Fibroblast of skin of back (primary cell): ENCODE data around the gene LYSMD3.

ENCODE experiments used
- DNase-seq: peaks from one replicate; pipeline ENCODE4 v3.0.0-alpha.2; 2013

LYSMD3 gene

GRCh38 chr5:90479611-90480385 is 49.6 kb downstream of the LYSMD3 start:
- DNase-seq: no peak

DNA sequence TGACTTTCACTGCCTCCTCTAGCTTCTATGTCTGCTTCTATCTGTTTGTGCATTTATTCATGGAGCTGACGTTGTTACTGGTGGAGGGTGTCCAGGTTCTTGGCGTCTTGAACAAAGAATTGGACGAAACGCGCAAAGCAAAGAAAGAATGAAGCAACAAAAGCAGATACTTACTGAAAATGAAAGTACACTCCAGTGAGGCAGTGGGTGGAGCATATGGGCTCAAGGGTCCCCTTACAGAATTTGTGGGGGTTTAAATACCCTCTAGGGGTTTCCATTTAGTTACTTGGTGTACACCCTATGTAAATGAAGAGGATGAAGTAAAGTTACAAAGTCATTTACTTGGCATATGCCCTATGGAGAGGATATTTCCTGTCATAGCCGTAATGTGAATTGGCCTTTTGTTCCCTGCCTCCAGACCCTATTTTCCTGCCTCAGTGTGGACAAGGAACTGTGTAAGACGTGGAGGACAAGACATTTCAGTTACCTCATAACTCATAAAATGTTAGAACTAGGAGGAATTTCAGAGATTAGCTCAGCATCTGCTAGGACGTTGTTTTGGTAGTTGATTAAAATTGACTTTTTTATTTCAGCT is 51.7 kb downstream of the LYSMD3 start:
- no peak for DNase-seq

DNA sequence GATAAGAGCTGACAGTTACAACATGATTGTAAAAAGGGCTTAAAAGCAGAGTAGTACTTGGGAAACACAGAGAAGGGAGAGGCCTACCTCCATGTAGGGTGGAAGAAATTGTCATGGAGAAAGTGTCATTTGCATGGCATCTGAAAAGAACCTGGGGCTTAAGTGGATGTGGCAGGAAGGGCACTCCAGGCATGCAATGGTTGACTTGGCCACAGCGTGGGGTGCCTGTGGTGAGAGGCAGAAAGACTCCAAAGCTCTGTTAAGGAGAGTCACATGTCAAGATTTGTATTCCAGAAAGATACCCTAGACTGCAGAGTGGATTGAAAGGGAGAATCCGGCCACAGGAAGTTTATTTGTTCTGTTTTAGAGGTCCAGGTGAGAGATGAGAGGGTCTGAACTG is 52.3 kb downstream of the LYSMD3 start:
- peak; percentile 4 for DNase-seq

DNA sequence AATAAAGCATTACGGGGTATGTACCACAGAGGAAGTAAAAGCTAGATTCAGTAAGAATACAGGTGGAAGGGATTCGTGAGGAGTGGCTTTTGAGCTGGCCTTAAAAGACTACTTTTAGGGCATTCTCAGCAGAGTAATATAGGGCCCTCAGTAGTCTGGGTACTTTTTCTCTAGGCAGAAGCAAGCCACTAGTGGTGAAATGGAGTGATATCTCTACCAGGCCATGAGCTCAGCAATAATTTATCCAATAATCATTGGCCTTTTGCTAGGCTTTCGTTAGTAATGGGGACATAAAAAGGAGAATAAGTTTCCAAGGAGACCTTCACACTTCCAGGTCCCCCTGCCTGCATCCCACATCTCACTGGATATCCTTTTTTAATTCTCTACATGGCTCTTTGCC is 53.0 kb downstream of the LYSMD3 start:
- no peak for DNase-seq

DNA sequence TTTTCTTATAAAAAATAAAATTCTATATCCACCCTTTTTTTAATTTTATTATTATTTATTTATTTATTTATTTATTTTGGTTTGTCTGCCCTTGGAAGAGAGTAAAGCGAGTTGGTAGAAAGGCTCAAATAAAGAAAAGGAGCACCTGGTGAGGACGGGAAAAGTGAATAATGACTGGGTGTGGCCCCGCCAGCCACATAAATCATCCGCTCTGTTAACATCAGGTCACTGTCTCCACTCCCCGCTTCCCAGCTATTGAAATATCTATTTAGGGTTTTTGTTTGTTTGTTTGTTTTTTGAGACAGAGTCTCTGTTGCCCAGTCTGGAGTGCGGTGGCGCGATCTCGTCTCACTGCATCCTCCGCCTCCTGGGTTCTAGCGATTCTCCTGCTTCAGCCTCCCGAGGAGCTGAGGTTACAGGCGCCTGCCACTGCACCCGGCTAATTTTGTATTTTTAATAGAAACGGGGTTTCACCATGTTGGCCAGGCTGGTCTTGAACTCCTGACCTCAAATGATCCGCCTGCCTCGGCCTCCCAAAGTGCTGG is 53.9 kb downstream of the LYSMD3 start:
- no peak for DNase-seq

GRCh38 chr5:90474235-90475107 is 54.9 kb downstream of the LYSMD3 start, which contains the start of the genes MBLAC2 and POLR3G:
TSS of gene MBLAC2 (minus strand) at chr5:90474771. CDS start at chr5:90474292, 479 bp downstream.
TSS of gene POLR3G (plus strand) at chr5:90474864. CDS start at chr5:90485568, 10,704 bp downstream.
- peak; percentile 89 for DNase-seq

GRCh38 chr5:90473396-90474234 is 55.8 kb downstream of the LYSMD3 start:
- peak; percentile 33 for DNase-seq

- no peak for DNase-seq
Observed at GRCh38 chr5:90472783-90473395, 56.5 kb downstream of the LYSMD3 start.
